Epidermal melanocyte (primary cell): ENCODE data around the gene COL18A1.
A peak's percentile ranks its signal among the peaks of the same experiment; 100 is the strongest.
"Not testable (repeated sequence)": the region's sequence is repeated elsewhere in the genome, so short reads cannot be mapped to it uniquely, and the experiment has no call there.

Experiments
- DNase-seq: peaks from one replicate; pipeline ENCODE4 v3.0.0; 2011; ENCODE audit warnings: low spot score; ENCODE audit not compliant: insufficient read length

The COL18A1 gene

DNA sequence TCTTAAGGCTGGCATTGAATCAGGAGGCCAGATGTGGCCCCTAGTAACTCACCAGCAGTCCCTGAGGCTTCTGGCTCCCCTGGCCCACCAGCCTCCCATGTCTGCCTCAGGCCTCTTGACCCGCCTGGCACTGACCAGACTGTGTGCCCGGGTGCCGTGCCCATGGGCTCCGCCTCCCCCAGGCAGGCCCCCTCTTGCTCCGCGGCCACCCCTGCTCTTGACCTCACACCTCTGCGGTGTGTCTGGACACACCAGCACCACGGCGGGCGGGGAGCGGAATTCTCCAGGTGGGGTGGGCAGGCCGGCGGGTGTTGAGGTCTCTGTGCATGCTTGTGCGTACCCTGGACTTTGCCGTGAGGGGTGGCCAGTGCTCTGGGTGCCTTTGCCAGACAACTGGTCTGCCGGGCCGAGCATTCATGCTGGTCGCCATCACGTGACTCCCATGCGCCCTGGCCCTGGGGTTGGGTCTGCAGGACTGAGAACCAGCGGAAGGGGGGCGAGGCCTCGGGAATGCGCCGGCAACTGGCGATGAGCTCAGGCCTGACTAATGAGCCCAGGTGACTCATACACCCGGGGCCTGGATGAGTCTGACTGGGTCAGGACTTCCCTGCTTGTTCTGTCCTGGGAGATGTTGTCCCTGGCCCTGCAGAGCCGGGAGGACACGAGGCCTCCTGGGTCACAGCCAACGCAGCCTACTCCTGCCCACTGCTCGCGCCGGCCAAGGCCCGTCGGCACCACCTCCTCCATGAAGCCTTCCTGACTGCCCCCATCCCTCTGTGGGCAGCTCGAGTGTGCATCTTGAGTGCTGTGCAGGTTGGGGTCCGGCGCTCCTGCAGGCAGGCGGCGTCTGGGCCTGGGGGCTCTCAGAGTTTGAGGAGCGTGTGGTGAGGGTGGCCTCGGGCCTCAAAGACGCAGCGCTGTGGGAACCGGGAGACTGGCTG lies 22.6 kb downstream of the COL18A1 start:
- peak; percentile 95 for DNase-seq

DNA sequence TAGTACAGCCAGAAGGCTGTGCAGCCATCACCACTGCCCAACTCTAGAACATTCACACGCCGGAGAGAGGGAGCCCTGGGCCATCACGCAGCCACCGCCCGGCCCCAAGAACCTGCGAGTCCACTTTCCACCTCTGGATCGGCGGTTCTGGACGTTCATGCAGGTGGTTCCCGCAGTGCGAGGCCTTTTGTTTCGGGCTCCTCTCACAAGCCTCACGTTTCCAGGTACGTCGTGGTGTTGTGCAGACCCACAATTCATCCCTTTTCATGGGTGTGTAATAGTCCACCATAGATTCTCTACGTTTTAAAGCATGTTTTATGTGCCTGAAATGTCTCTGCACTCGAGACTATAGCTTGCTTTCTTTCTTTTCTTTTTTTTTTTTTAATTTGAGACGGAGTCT lies 23.6 kb downstream of the COL18A1 start:
- no peak for DNase-seq

DNA sequence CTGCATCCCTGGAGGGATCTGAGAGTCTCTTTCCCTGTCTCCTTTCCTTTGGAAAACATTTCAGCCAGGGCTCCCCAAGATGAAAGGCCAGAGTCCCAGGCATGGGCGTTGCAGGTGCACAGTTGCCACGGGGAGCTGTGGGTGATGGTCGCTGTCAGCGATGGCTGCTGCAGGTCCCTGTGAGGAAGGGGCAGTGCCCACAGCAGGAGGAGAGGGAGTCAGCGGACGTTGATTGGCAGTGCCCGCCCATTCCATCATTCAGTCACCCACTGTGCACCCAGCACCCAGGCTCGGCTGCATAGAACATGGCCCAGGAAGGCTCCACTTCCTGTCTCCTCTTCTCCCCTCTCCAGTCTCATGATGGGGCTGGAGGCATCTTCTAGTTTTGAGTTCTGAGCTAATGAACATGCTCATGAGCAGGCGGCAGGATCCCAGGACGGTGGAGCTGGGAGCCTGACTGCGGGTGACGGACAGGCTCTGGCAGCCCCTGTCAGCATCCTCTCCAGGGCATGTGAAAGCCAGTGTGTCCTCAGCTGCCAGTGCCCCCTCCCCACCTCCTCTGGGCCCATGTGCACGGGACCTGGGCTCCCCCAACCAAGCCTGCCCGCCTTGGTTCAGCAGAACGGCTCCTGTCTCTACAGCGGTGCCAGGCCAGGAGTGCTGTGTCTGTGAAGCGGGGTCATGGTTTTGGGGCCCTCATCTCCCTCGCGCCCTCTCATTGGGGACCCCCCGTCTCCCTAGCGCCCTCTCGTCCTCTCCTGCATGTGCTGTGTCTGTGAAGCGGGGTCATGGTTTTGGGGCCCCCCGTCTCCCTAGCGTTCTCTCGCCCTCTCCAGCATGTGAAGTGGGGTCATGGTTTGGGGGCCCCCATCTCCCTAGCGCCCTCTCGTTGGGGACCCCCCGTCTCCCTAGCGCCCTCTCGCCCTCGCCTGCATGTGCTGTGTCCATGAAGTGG lies 24.5 kb downstream of the COL18A1 start:
- no peak for DNase-seq

DNA sequence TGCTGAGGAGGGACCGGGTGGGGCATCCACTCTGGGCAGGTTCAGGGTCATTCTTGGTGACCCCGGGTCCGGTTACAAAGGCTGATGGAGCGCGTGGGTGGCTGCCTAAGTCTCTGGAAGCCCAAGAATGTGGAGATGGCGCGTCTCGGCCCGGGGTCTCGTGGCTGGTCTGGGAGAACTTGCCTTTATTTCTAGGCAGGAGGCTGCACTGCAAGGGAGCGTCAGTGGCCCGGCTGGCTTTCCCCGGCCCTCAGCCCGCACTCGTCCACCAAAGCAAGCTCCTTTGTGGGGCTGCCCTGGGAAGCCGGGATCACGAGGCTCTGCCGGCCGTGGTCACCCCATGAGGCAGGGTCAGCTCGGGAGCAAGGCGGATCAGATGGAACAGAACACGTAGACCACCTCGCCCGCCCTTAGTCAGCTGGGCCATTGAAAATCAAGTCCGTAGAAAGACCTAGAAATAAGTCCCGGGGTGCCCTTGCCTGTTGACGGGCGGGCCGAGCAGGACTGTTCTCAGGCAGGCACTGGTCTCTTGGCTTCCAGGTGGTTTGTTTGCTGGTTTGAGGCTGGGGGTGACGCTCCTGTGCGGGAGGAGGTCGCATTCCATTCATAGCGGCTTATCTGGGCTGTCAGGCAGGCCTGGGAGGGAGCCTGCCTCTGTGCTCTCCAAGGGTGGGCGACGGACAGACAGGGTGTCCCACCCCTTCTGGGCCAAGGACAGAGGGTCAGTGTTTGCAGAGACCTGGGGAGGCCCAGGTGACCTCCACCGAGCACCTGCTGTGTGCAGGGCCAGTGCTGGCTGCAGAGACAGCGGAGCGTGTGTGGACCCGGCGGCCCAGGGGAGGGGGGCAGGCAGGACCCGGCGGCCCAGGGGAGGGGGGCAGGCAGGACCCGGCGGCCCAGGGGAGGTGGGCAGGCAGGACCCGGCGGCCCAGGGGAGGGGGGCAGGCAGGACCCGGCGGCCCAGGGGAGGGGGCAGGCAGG lies 25.8 kb downstream of the COL18A1 start:
- DNase-seq, result no peak

DNA sequence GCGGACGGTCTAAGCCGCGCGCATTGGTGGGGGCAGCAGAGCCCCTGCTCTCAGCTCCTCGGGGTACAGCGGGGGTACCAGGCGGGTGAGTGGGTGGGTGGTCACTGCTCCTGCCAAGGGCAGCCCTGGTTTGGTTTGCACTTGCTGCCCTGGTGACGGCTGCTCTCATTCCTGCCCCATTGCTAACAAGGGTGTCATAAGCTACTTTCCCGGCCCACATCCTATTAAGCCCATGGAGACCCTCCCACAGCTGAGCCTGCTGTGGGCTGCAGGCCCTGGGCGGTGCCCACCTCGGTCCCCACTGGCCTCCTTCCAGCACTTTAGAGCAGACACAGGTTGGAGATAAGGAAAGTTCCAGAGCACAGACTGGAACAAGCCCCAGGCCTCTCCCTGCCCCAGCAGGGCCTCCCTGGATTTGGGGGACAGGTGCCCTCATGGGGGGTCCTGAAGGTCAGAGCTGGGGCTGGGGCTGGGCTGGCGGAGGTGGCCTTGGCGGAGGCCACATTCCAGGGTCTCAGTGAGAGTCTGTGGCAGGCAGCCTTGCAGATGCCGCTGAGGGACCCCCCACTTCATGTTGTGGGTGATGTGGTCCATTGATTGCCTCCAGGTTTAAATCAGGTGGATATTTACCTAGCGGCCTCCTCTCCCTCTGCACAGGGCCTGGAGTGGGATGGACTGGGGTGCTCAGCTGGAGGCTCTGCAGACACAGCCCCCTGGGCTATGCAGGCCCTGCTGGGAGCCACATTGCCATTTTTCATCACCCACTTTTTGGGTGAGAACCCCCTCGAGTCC lies 27.0 kb downstream of the COL18A1 start:
- no peak for DNase-seq

DNA sequence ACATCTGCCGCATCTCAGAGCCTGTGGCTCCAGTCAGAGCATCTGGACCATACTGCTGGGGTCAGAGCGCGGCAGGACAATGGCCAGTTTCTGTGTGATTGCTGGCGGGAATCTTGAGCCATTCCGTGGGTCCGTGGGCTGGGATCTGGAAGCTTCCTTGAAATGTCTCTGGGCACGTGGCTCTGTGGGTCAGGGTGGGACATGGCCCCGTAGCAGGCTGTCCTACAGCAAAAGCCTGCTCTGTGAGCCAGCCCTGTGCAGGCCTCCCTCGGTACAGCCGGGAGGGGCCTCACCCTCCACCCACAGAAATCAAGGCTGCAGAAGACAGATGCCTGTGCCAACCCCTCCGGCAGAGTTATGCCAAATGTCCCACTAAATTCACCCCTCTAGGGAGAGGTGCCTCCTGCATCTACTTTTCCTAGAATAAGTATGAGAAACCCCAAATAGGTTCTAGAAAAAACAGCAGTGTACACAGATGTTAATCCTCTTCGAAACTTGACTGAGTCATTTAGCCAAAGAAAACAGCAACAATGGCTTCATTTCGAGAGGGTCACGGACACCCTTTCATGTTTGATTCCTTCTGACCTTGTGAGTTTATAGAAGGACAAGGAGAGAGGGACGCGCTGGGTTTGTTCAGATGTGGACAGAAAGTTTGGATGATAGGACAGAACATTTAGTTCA lies 27.8 kb downstream of the COL18A1 start:
- no peak for DNase-seq

DNA sequence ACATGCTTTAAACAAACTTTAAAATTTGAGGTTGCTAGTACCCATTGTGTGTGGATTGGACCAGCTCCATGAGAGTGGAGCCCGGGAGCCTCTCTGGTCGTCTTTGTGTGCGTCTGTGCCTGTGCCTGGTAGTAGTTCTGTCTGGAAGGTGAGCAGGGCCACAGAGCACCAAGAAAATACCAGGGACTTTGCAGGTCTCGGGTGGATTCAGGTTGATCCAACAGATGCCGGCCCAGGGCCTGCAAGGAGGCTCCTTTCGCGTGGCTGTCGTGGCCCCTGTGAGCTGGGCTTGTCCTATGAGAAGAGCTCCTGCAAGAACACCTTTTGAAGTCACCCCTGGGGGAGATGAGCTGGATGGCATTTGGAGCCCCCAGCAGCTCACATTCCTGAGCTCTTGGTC lies 28.3 kb downstream of the COL18A1 start:
- no peak for DNase-seq

DNA sequence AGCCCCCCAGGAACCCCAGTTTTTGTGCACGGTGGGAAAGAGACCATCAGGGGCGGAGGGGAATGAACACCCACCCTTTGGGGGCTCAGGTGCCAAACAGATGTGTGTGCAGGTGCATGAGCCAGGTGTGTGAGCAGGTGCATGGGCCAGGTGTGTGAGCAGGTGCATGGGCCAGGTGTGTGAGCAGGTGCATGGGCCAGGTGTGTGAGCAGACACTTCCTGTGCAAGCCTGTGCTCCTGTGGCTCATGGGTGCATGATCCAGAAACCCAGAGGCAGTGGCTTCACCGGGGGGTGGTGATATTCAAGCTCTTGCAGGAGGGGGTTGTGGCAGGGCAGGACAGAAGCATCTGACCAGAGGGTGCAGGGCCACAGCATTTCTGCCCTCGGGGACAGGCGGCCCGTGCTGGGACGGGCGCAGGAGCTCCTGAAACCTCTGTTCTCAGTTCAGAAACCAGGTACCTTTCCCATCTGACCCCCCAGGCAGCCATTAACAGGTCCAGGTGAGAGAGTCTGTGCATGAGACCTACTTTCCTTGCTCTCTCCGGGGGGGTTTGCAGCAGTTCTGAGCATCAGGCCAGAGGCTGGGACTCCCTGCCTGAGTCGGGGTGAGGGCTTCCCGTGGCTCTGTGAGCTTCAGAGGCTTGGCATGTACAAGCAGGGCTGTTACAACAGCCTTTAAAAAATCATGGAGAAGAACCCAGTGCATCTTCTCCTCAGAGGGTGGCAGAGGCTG lies 29.1 kb downstream of the COL18A1 start:
- no peak for DNase-seq

DNA sequence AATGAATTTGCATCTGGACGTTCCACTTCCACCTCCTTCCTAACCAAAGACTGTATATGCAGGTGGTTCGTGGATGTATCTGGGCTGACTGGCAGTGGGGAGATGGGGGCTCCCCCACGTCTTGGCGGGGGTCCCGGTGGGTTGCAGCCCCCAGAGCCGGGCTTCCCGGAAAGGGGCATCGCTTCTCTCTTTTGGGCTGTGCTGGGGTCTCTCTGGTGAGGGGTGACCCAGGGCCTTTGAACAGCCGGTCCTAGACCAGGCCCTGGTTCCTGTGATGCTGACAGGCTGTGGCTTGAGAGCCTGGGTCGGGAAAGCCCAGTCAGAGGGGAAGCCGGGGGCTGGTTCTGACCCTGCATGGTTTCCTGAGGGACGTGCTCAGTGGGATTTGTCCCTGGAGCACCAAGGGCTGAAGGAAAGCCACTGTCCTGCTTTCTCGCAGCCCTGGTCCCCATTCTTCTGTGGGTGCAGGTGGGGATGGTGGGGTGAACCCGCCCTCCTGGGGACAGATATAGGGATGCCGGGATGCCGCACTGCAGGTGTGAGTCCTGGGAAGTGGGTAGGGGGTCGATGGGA lies 29.8 kb downstream of the COL18A1 start:
- DNase-seq, result no peak

DNA sequence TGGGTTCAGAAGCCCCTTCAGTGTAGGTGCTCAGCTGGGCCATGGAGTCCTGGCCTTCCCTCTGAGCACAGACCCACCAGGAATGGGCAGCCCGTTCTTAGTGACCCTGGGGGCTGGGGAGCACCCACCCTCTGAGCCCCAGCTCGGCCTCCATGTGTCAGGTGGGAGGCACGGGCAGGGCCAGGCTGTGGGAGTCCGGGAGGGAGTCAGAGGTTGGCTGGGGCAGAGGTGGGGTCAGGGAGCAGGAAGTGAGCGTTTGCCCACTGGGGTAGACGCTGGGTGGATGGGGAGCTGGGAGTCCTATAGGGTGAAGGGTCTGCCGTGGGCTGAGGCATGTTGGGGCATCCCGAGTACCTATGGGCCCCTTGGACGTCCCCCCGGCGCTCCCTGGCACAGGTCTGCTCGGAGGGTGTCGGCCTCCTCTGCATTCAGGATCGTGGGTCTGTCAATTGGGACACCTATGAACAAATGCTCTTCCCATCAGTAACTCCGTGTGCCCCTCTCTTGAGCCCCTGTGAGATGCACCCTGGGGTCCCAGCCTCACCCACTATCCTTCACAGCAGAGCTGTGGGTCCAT lies 30.5 kb downstream of the COL18A1 start:
- no peak for DNase-seq

DNA sequence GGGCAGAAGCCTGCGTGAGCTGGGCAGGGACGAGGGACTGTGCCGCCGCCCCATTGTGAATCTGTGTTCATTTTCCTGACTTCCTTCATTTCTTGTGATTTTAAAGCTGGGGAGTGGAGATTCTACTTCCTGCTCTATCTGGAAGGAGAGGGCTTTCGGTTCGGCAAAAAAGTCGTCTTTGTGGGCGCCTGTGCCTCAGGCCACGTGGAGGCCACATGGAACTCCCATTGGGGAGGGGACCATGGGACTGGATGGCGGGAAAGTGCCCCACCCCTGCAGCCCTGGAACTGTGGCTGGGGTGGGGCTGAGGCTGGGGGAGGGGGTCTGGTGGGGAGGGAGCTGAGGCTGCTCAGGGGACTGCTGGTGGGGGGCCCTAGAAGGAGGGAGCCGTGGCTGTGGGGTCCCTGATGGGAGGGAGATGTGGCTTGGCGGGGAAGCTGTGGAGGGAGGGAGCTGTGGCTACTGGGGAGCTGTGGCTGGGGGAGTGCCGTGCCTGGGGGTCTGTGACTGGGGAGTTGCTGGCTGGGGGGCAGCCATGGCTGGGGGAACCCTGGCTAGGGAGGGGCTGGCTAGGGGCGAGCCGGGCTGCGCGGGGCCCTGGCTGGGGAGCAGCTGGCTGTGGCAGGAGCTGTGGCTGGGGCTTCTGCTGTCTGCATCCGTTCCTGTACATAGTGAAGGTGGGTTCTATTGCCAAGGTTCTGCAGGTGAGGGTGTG lies 31.5 kb downstream of the COL18A1 start:
- no peak for DNase-seq

DNA sequence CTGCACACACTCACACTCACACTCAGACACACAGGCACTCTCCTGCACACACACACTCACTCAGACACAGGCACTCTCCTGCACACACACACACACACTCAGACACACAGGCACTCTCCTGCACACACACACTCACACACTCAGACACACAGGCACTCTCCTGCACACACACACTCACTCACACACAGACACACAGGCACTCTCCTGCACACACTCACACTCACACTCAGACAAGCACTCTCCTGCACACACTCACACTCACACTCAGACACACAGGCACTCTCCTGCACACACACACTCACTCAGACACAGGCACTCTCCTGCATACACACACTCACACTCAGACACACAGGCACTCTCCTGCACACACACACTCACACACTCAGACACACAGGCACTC lies 32.9 kb downstream of the COL18A1 start:
- DNase-seq, result not testable (repeated sequence)

DNA sequence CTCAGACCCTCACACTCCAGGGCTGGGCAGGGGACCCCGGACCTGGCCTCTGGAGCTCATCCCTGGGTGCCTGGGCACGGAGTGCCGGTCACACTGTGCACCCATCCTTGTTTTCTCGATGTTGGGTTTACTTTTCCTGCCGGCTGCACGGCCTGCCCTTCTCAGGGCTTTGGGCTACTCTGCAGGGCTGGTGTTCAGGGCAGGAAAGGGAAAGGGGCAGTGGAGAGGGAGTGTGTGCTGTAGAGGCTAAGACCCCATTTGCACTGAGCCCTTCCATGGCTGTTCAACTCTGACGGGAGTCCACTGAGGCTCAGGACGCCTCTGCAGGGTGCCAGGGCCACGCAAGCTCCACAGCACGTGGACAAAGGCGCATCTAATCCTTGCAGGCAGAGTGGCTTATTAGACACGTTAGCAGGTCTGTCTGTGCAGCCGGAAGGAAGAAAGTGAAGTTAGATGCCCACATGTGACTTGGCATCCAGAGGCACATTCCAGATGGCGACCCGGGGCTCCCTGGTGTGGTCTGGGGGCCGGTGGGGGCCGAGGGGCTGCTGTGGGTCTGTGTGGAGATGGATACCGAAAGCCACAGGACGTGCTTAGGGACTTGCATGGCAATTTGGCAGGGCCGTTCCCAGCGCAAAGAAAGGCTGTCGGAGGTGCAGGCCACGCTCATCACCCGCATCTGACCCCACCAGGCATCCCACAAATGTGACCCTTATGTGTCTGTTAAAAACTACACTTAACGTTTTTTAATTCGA lies 33.6 kb downstream of the COL18A1 start:
- no peak for DNase-seq

DNA sequence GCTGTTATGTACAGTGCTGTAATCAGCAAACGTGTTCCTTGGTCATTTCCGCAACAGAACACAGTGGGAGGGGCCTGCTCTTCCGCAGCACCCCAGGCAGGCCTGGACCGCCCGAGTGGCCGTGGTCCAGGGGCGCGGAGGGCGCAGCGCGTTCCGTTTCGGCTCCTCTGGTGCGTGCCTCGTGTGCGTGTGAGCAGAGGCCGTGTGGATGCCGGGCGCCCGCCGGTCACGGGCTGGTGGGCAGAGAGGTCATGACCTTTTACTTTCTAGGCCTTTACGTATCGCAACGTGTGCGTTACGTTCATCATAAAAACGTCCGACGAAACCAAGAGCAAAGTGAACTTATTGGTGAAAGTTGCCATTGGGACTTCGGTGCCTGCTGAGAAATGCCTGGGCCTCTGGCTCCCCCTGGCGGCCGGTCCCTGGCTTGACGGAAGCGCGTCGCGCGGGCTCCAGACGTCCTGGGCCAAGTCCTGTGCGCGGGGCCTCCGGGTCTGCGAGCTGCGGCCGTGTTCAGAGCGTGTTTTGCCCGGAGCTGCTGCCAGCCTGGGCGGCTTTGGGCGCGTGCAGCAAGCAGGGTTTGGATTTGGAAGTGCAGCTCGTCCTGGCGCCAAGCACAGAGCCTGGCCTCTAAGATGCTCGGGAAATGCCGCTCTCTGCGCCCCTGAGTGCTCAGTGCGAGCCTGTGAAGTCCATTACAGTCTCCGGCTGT lies 34.4 kb downstream of the COL18A1 start:
- DNase-seq, result peak; percentile 98

DNA sequence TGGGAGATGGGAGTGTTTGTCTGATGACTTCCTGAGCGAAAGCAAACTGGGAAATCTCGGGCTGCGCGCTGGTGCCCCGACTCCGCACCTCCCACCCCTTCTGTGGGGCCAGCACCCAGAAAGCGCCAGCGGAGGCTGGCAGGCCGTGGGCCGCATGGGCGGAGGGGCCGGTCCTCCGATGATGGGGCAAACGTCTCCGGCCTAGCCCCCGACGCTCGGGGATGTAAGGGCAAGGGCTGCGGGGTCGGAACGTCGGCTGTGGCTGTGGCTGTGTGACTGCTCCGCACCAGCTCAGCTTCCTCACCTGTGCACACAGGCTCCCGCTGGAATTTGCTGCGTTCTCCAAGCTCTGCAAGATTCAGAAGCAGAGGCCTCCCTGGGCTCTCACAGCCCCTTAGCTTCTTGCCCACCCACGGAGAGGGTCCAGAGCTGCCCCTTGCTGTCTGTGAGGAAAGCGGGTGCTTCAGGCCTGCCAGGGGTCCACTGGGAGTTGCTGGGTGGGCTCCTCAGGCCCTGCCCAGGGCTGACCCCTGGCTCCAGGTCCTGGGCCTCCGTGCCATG lies 35.0 kb downstream of the COL18A1 start:
- DNase-seq, result no peak
